Neural cell (in vitro differentiated cells): Measurements from ENCODE around the gene URAD. TPM values are rescaled to one million over a fixed set of nuclear protein-coding genes. Genes with fewer than 3 reads are reported as not detected.

ENCODE experiments used
- H2AFZ ChIP-seq: fragments of 200-600, 300-800 bp; sonication (generic), shearing (Covaris generic); 2 replicates; pipeline ENCODE4 v1.6.0; 2014; ENCODE audit warnings: low read depth, mild to moderate bottlenecking, antibody characterized with exemption, low read length, moderate library complexity
- H3F3A ChIP-seq: fragments of 200-600 bp; shearing (Covaris generic); 2 replicates; pipeline ENCODE4 v1.6.1; 2016; ENCODE audit warnings: mild to moderate bottlenecking, moderate library complexity, mixed read lengths, antibody characterized with exemption, low read length; ENCODE audit not compliant: insufficient read depth, poor library complexity, severe bottlenecking
- H3K27ac ChIP-seq: fragments of 200-600, 300-800 bp; sonication (generic), shearing (Covaris generic); 2 replicates; pipeline ENCODE4 v1.5.1; 2014; ENCODE audit warnings: mild to moderate bottlenecking, low read length, moderate library complexity
- H3K27me3 ChIP-seq: fragments of 300-800, 200-600 bp; sonication (generic), shearing (Covaris generic); 2 replicates; pipeline ENCODE4 v1.6.0; 2014; ENCODE audit warnings: mild to moderate bottlenecking, low read depth, low read length, moderate library complexity; ENCODE audit not compliant: insufficient read depth
- H3K36me3 ChIP-seq: fragments of 300-800, 200-600 bp; sonication (generic), shearing (Covaris generic); 2 replicates; pipeline ENCODE4 v1.5.1; 2014; ENCODE audit warnings: mild to moderate bottlenecking, antibody characterized with exemption, low read length, moderate library complexity; ENCODE audit not compliant: insufficient read depth
- H3K4me2 ChIP-seq: fragments of 300-800, 200-600 bp; sonication (generic), shearing (Covaris generic); 2 replicates; pipeline ENCODE4 v1.6.0; 2014; ENCODE audit warnings: mild to moderate bottlenecking, low read length
- H3K4me3 ChIP-seq: fragments of 300-800, 200-600 bp; sonication (generic), shearing (Covaris generic); 2 replicates; pipeline ENCODE4 v1.5.1; 2014; ENCODE audit warnings: mild to moderate bottlenecking, low read length, moderate library complexity
- H3K79me2 ChIP-seq: fragments of 200-600 bp; shearing (Covaris generic); replicated peaks from 2 replicates; pipeline ENCODE4 v1.6.0; 2014; ENCODE audit warnings: mild to moderate bottlenecking, low read length, moderate library complexity; ENCODE audit not compliant: insufficient read depth
- H3K9ac ChIP-seq: fragments of 300-800, 200-600 bp; sonication (generic), shearing (Covaris generic); 2 replicates; pipeline ENCODE4 v1.6.1; 2016; ENCODE audit warnings: mild to moderate bottlenecking, low read length, mixed read lengths
- H3K9me2 ChIP-seq: fragments of 200-600 bp; shearing (Covaris generic); 2 replicates; pipeline ENCODE4 v1.6.1; 2016; ENCODE audit warnings: mild to moderate bottlenecking, low read length, mixed read lengths; ENCODE audit not compliant: insufficient read depth
- H3K9me3 ChIP-seq: fragments of 200-600, 300-800 bp; sonication (generic), shearing (Covaris generic); 2 replicates; pipeline ENCODE4 v1.6.1; 2016; ENCODE audit warnings: mild to moderate bottlenecking, mixed run types, low read length, moderate library complexity, mixed read lengths
- H4K20me1 ChIP-seq: fragments of 200-600 bp; shearing (Covaris generic); 2 replicates; pipeline ENCODE4 v1.6.1; 2016; ENCODE audit warnings: mild to moderate bottlenecking, mixed run types; ENCODE audit not compliant: insufficient read depth
- EP300 ChIP-seq: fragments of 450-650 bp; conservative IDR thresholded peaks from 2 replicates; pipeline ENCODE4 v1.6.1; 2014; ENCODE audit warnings: antibody characterized with exemption, mild to moderate bottlenecking, moderate library complexity; ENCODE audit not compliant: poor library complexity, severe bottlenecking
- EZH2 ChIP-seq: fragments of 200-600, 300-800 bp; shearing (Covaris generic), sonication (generic); IDR thresholded peaks from 2 replicates; pipeline ENCODE4 v1.6.1; 2014; ENCODE audit warnings: antibody characterized with exemption, low read length, borderline replicate concordance, mild to moderate bottlenecking; ENCODE audit not compliant: insufficient read depth, poor library complexity, severe bottlenecking
- MXI1 ChIP-seq: fragments of 450-650 bp; conservative IDR thresholded peaks from 2 replicates; pipeline ENCODE4 v1.6.1; 2014; ENCODE audit warnings: antibody characterized with exemption, mild to moderate bottlenecking; ENCODE audit not compliant: poor library complexity, severe bottlenecking
- POLR2AphosphoS5 ChIP-seq: IDR thresholded peaks from 2 replicates; pipeline ENCODE4 v1.6.1; 2012
- RAD21 ChIP-seq: fragments of 450-650 bp; conservative IDR thresholded peaks from 2 replicates; pipeline ENCODE4 v1.6.1; 2014; ENCODE audit warnings: antibody characterized with exemption, mild to moderate bottlenecking, moderate library complexity
- REST ChIP-seq: IDR thresholded peaks from 2 replicates; pipeline ENCODE4 v1.6.1; 2012; ENCODE audit warnings: borderline replicate concordance
- SMC3 ChIP-seq: fragments of 450-650 bp; conservative IDR thresholded peaks from 2 replicates; pipeline ENCODE4 v1.6.1; 2014; ENCODE audit warnings: antibody characterized with exemption, mild to moderate bottlenecking, moderate library complexity; ENCODE audit not compliant: poor library complexity
- TAF1 ChIP-seq: IDR thresholded peaks from 2 replicates; pipeline ENCODE4 v1.6.1; 2012; ENCODE audit warnings: low read depth
- polyA plus RNA-seq: library from polyadenylated mRNA; depleted of rRNA; stranded (reverse); fragments of >200 nt; gene quantifications from 2 replicates; pipeline ENCODE4 v1.2.3, GENCODE V29; 2014
- TF ChIP-seq, protein P1 (sequence below): fragments of 450-650 bp; IDR thresholded peaks from 2 replicates; pipeline ENCODE4 v1.5.1; 2014; ENCODE audit warnings: antibody characterized with exemption, mild to moderate bottlenecking, moderate library complexity; ENCODE audit not compliant: poor library complexity, severe bottlenecking

URAD gene
- polyA plus RNA-seq, 1 donor from 2014 or later, result not detected

- H2AFZ ChIP-seq, result no peak overlapping the region
- no peaks in the 10 kb centered on the region for H4K20me1 ChIP-seq
Observed at GRCh38 chr13:27981006-27981708, 7.3 kb downstream of the URAD start.

DNA sequence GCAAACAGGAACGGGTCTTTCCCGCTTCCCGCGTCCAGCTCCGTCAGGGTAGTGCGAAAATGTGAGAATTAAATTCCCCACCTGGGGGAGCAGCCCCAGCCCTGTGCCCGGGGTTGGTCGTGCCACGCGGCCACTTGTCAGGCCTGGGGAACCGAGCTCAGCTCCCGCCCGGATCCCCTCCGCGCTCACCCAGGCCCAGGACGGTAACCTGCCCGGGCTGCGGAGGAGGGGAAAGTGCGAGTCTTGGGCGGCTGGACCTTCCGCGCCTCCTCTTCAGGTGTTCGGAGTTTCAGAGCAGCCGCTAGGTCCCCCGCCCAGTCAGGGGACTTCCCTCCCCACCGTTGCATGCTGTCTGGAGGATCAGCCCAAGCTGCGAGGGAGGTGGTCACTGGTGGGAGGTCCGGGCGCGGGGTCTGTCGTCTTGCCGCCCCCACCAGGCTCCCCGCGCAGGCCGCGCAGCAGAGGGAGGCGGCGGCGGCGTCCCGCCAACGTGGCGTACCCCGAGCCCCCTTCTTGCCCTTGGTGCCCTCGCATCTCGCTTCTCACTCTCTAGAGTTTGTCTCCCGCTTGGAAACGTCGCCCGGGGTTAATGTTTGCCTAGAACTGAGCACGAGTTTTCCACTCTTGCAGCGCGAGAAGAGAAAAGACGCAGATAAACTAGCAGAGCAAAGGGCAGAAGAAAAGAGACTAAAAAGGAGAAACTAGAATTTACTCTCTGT lies 8.1 kb downstream of the URAD start:
- H3K4me3 ChIP-seq, result no peak overlapping the region
- no peaks in the 10 kb centered on the region for H3K36me3 ChIP-seq
- no peak overlapping the region for H3K9ac ChIP-seq
- no peak overlapping the region for H3K4me2 ChIP-seq
- no peak overlapping the region for H2AFZ ChIP-seq
- no peaks in the 10 kb centered on the region for H4K20me1 ChIP-seq
- H3K27me3 ChIP-seq, result peaks cover 88% of the 10 kb centered on the region
- no peaks in the 10 kb centered on the region for H3K9me2 ChIP-seq
- no peaks in the 10 kb centered on the region for H3K79me2 ChIP-seq
- no peaks in the 10 kb centered on the region for H3K9me3 ChIP-seq
- no peaks in the 10 kb centered on the region for H3F3A ChIP-seq
- TF ChIP-seq EZH2 (peak; percentile 92), SMC3 (no peak), TAF1 (no peak)
- no peak overlapping the region for H3K27ac ChIP-seq

More at GRCh38 chr13:27981006-27981708, 7.3 kb downstream of the URAD start:
- Histone ChIP-seq H3K27me3 (peaks cover 87% of the 10 kb centered on the region), H3K79me2 (no peaks in the 10 kb centered on the region), H3K36me3 (no peaks in the 10 kb centered on the region), H3K4me2 (no peak overlapping the region), H3K9me2 (no peaks in the 10 kb centered on the region), H3K9ac (no peak overlapping the region), H3K27ac (no peak overlapping the region), H3K4me3 (no peak overlapping the region), H3K9me3 (no peaks in the 10 kb centered on the region), H3F3A (no peaks in the 10 kb centered on the region)
- TF ChIP-seq, protein P1, sequence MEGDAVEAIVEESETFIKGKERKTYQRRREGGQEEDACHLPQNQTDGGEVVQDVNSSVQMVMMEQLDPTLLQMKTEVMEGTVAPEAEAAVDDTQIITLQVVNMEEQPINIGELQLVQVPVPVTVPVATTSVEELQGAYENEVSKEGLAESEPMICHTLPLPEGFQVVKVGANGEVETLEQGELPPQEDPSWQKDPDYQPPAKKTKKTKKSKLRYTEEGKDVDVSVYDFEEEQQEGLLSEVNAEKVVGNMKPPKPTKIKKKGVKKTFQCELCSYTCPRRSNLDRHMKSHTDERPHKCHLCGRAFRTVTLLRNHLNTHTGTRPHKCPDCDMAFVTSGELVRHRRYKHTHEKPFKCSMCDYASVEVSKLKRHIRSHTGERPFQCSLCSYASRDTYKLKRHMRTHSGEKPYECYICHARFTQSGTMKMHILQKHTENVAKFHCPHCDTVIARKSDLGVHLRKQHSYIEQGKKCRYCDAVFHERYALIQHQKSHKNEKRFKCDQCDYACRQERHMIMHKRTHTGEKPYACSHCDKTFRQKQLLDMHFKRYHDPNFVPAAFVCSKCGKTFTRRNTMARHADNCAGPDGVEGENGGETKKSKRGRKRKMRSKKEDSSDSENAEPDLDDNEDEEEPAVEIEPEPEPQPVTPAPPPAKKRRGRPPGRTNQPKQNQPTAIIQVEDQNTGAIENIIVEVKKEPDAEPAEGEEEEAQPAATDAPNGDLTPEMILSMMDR, result no peak
- no peak for TF ChIP-seq REST
- TF ChIP-seq EZH2, result no peak
- TF ChIP-seq TAF1, result no peak
- no peak for TF ChIP-seq POLR2AphosphoS5
- no peak for TF ChIP-seq EP300
- TF ChIP-seq SMC3, result no peak
- TF ChIP-seq MXI1, result no peak
- TF ChIP-seq RAD21, result no peak
